SH-SY5Y (cell line): ENCODE measurements around the gene NELFB.

Experiments used
- GATA2 ChIP-seq: IDR thresholded peaks from 2 replicates; pipeline ENCODE4 v1.6.1; 2011; ENCODE audit warnings: mild to moderate bottlenecking, low read depth, low read length
- GATA3 ChIP-seq: IDR thresholded peaks from 2 replicates; pipeline ENCODE4 v1.6.1; 2011; ENCODE audit warnings: low read depth, mild to moderate bottlenecking, low read length, moderate library complexity

NELFB gene

GRCh38 chr9:137310189-137311052 is 55.3 kb downstream of the NELFB start:
- TF ChIP-seq GATA2 (no peak), GATA3 (no peak)

GRCh38 chr9:137311171-137311985 is 56.3 kb downstream of the NELFB start:
- TF ChIP-seq GATA2 = no peak
- no peak for TF ChIP-seq GATA3

- TF ChIP-seq GATA2 (no peak), GATA3 (no peak)
Measured at GRCh38 chr9:137311986-137312851, 57.1 kb downstream of the NELFB start.

- TF ChIP-seq GATA3 = no peak
- TF ChIP-seq GATA2 = no peak
Measured at GRCh38 chr9:137312852-137313325, 57.8 kb downstream of the NELFB start.

GRCh38 chr9:137313326-137313936 is 58.3 kb downstream of the NELFB start:
- TF ChIP-seq GATA2 = no peak
- TF ChIP-seq GATA3 = no peak

GRCh38 chr9:137313956-137314560 is 58.9 kb downstream of the NELFB start:
- TF ChIP-seq GATA3 (no peak), GATA2 (no peak)

GRCh38 chr9:137314561-137315560 is 59.7 kb downstream of the NELFB start:
- TF ChIP-seq GATA3 (no peak), GATA2 (no peak)

GRCh38 chr9:137315581-137316011 is 60.5 kb downstream of the NELFB start:
- no peak for TF ChIP-seq GATA2
- TF ChIP-seq GATA3 = no peak

GRCh38 chr9:137316012-137316981 is 61.2 kb downstream of the NELFB start:
- TF ChIP-seq GATA2 (no peak), GATA3 (no peak)

- TF ChIP-seq GATA2 (no peak), GATA3 (no peak)
Measured at GRCh38 chr9:137317021-137317717, 62.0 kb downstream of the NELFB start.
